HG03196 (cell line): ENCODE measurements around the gene EPHA2.
"Not testable (repeated sequence)": the region's sequence is repeated elsewhere in the genome, so short reads cannot be mapped to it uniquely, and the experiment has no call there.

ENCODE experiments used
- ATAC-seq: cut with Tn5 transposase; IDR thresholded peaks from one replicate; pipeline ENCODE4 v1.9.1; 2021; ENCODE audit not compliant: unreplicated experiment

EPHA2 gene

GRCh38 chr1:16155537-16156410 lies at the start of gene EPHA2:
Gene EPHA2 (minus strand): TSS chr1:16156069. CDS start chr1:16155932, 137 bp downstream.
- no peak for ATAC-seq

DNA sequence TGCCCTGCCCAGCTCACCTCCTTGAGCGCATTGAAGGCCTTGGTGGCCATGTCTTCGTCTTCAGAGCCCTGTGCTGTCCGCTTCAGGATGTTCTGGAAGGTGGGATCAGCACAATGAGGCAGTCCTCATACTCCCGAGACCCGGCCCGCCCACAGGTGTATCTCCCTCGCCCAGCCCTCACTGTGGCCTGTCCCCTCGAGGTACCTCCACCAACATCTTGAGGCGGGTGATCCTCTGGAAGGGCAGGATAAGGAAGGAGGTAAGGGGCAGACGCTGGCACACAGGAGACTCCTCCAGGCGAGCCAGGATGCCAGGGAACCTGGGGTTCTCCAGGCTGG lies 49.4 kb upstream of the EPHA2 start:
- no peak for ATAC-seq

GRCh38 chr1:16204634-16205333 lies 48.9 kb upstream of the EPHA2 start:
- no peak for ATAC-seq

- ATAC-seq, result no peak
These were observed 48.3 kb upstream of the EPHA2 start for GRCh38 chr1:16204216-16204615.

- no peak for ATAC-seq
These were observed 47.7 kb upstream of the EPHA2 start for GRCh38 chr1:16203550-16203949.

GRCh38 chr1:16202281-16203210 lies 46.7 kb upstream of the EPHA2 start:
- ATAC-seq, result no peak

GRCh38 chr1:16199700-16200099 lies 43.8 kb upstream of the EPHA2 start:
- ATAC-seq, result no peak

GRCh38 chr1:16199157-16199501 lies 43.3 kb upstream of the EPHA2 start:
- no peak for ATAC-seq

GRCh38 chr1:16198444-16199156 lies 42.7 kb upstream of the EPHA2 start:
- ATAC-seq, result no peak

- no peak for ATAC-seq
These were observed 41.0 kb upstream of the EPHA2 start for GRCh38 chr1:16196874-16197273.

DNA sequence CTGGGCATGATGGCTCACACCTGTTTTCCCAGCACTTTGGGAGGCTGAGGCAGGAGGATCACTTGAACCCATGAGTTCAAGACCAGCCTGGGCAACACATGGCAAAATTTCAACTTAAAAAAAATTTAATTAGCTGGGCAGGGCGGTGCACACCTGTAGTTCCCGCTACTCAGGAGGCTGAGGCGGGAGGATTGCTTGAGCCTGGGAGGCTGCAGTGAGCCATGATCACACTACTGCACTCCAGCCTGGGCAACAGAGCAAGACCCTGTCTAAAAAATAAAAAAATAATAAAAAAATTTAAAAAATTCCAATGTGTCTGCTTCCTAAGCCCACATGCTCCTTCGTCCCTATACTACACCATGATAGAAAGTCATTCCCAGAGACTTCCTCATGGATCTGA lies 40.3 kb upstream of the EPHA2 start:
- ATAC-seq, result not testable (repeated sequence)

GRCh38 chr1:16195518-16195905 lies 39.6 kb upstream of the EPHA2 start:
- no peak for ATAC-seq

- ATAC-seq, result no peak
These were observed 36.2 kb upstream of the EPHA2 start for GRCh38 chr1:16191916-16192546.

GRCh38 chr1:16191309-16191708 lies 35.4 kb upstream of the EPHA2 start:
- ATAC-seq, result no peak

DNA sequence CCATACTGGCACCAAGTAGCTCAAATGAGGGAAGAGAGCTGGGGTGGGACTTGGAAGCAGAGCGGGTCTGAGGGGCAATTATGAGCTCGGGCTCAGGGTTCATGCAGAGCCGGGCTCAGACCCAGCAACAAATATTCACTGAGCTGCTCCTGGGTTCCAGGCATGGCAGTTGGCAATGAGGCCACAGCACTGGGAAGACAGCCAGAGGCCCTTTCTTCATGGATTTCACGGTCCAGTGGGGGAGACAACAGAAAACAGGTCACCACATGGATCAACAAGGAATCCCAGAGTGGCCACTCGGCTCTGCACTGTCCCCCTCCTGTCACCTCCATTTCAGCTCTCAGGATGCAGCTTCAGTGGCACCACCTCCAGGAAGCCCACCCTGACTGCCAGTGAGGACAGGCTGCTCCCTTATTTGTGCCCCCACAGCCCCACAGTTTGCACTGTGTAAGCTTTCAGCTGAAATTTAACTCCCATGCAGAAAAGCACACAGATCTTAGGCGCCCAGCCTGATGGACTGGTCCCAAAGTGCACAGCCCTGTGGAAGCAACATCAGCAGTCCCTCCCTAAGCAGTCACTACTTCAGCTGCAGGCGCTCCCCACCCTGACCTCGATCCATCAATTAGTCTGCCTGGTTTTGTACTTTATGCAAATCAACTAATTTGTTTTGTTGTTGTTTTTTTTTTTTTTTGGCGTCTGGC lies 34.2 kb upstream of the EPHA2 start:
- ATAC-seq, result no peak

DNA sequence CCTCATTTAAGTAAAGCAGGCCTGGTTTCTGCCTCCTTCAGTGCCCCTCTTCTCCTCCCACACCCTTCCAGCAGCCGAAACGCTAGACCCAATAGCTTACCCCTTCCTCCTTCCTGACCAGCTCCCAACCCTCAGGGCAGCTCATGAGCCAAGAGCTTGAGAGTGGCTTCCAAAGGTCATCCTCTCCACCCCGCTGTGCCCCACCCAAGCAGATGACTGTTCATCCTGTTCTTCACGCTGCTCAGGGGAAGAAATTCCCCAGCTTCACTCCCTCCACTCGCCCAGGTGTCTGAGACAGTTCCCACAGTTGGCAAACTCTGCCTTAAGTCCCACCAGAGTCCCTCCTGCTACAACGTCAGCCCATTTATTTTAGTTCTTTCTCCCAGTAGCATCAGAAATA lies 33.1 kb upstream of the EPHA2 start:
- ATAC-seq, result no peak

GRCh38 chr1:16187748-16188401 lies 32.0 kb upstream of the EPHA2 start:
- ATAC-seq, result no peak

GRCh38 chr1:16186655-16187235 lies 30.9 kb upstream of the EPHA2 start:
- no peak for ATAC-seq
